Caco-2 (cell line): ENCODE results near the gene METTL3. TPM values are rescaled to one million over a fixed set of nuclear protein-coding genes. Genes with fewer than 3 reads are reported as not detected.
A peak's percentile ranks its signal among the peaks of the same experiment; 100 is the strongest.
"Not testable (repeated sequence)": the region's sequence is repeated elsewhere in the genome, so short reads cannot be mapped to it uniquely, and the experiment has no call there.

Source experiments
- BruUV-seq: library from RNA; stranded (reverse); fragments of 400-500 nt; replicated peaks from 2 replicates; lab custom pipeline; 2021; lab: Mats Ljungman, UMichigan
- CTCF ChIA-PET: fragments of 300-600 bp; sonication (Branson Sonifier 250); formaldehyde crosslinking; loops from one replicate; lab custom pipeline; 2022; ENCODE audit warnings: antibody characterized with exemption; lab: Charles Lee
- POLR2A ChIA-PET: fragments of 300-600 bp; sonication (Branson Sonifier 250); formaldehyde crosslinking; loops from one replicate; lab custom pipeline; 2022; ENCODE audit warnings: antibody characterized with exemption; lab: Charles Lee
- DNase-seq, 2 experiments: peaks; one replicate each; pipeline versions ENCODE4 v3.0.0 to v3.0.0-alpha.2; 2020 to 2022
- H3K27me3 ChIP-seq: replicated peaks from 2 replicates; pipeline ENCODE4 v1.6.0; 2011; ENCODE audit warnings: low read length; ENCODE audit not compliant: control insufficient read depth, insufficient read depth
- H3K36me3 ChIP-seq: 2 replicates; pipeline ENCODE4 v1.5.1; 2011; ENCODE audit warnings: low read length; ENCODE audit not compliant: control insufficient read depth, insufficient read depth
- H3K4me1 ChIP-seq: fragments of 250-450 bp; sonication (Bioruptor Pico); 2 replicates; pipeline ENCODE4 v1.5.1; 2020; ENCODE audit warnings: mild to moderate bottlenecking
- H3K4me3 ChIP-seq: 2 replicates; pipeline ENCODE4 v1.5.1; 2011; ENCODE audit warnings: low read depth, mild to moderate bottlenecking, control low read depth, low read length
- H3K9me3 ChIP-seq: fragments of 250-450 bp; sonication (Bioruptor Pico); 2 replicates; pipeline ENCODE4 v1.5.1; 2020; ENCODE audit warnings: mild to moderate bottlenecking, moderate library complexity
- H3K27ac Mint-ChIP-seq: one replicate; pipeline ENCODE4 v1.8.0; 2022; ENCODE audit warnings: mixed read lengths; ENCODE audit not compliant: unreplicated experiment
- H3K27me3 Mint-ChIP-seq: one replicate; pipeline ENCODE4 v1.8.0; 2022; ENCODE audit warnings: mixed read lengths; ENCODE audit not compliant: insufficient read depth, unreplicated experiment
- H3K36me3 Mint-ChIP-seq: one replicate; pipeline ENCODE4 v1.8.0; 2022; ENCODE audit warnings: mild to moderate bottlenecking, mixed read lengths; ENCODE audit not compliant: insufficient read depth, unreplicated experiment
- H3K4me1 Mint-ChIP-seq: one replicate; pipeline ENCODE4 v1.8.0; 2022; ENCODE audit warnings: low read depth, mixed read lengths; ENCODE audit not compliant: unreplicated experiment
- H3K4me3 Mint-ChIP-seq: one replicate; pipeline ENCODE4 v1.8.0; 2022; ENCODE audit warnings: mild to moderate bottlenecking, moderate library complexity, mixed read lengths; ENCODE audit not compliant: unreplicated experiment
- H3K9me3 Mint-ChIP-seq: one replicate; pipeline ENCODE4 v1.8.0; 2022; ENCODE audit warnings: mixed read lengths; ENCODE audit not compliant: unreplicated experiment
- CTCF ChIP-seq, 2 experiments: fragments of 200-600 bp in 1 of 2; IDR thresholded peaks; 1 replicate in 1 of 2; 2 replicates in 1 of 2; pipeline versions ENCODE4 v1.5.1 to v1.8.0; 2011 to 2022; ENCODE audit warnings: antibody characterized with exemption in 1 of 2, control low read depth in 1 of 2, inconsistent platforms in 1 of 2, low read depth in 1 of 2, low read length in 1 of 2, mild to moderate bottlenecking in 1 of 2, moderate library complexity in 1 of 2; ENCODE audit not compliant: insufficient read depth in 1 of 2, severe bottlenecking in 1 of 2, unreplicated experiment in 1 of 2
- intact Hi-C: fragments of 100-400 bp; cut with micrococcal nuclease; formaldehyde crosslinking; loops from one replicate; pipeline ENCODE4 v1.10.0; 2022; ENCODE audit not compliant: unreplicated experiment
- total RNA-seq: library from RNA; stranded (reverse); gene quantifications from 2 replicates; pipeline ENCODE4 v1.2.3, GENCODE V29; 2022

Gene METTL3
- total RNA-seq, 1 experiment from 2014 or later, result 40.1 TPM

- BruUV-seq, result TSS peak; percentile 44
- H3K4me3 ChIP-seq, result peak overlapping the region; percentile 10
- no peaks in the 10 kb centered on the region for H3K27me3 ChIP-seq
- Mint-ChIP-seq H3K27ac (peak overlapping the region; percentile 98), H3K36me3 (peaks cover 6% of the 10 kb centered on the region), H3K4me1 (peaks cover 14% of the 10 kb centered on the region), H3K27me3 (no peaks in the 10 kb centered on the region), H3K9me3 (no peaks in the 10 kb centered on the region), H3K4me3 (peak overlapping the region; percentile 74)
- TF ChIP-seq CTCF (IDR thresholded peaks at IDR 0.05; ENCODE audit: insufficient read depth in 1 of 2, low read depth in 1 of 2, low read length in 1 of 2, severe bottlenecking in 1 of 2, unreplicated experiment in 1 of 2), result peak; percentile 60 to 66
- no peaks in the 10 kb centered on the region for H3K36me3 ChIP-seq
- ChIA-PET CTCF (interaction anchor here (0.6 to 1.7 kb wide), 12 partner anchors 10 to 1764 kb away, joined by 3 to 14 read pairs (median 4); partner anchors contain the start of genes CHD8, PABPN1, RAB2B and SALL2), POLR2A (interaction anchor here (0.5 to 1.6 kb wide), 6 partner anchors 31 to 101 kb away, joined by 3 to 11 read pairs (median 4); partner anchors contain the start of genes METTL3, RAB2B, SALL2 and TOX4)
- peaks cover 15% of the 10 kb centered on the region; the same call in 1 of the 2 replicates for H3K4me1 ChIP-seq
- no peaks in the 10 kb centered on the region for H3K9me3 ChIP-seq
- intact Hi-C loops, result loop anchor here (1.0 to 2.0 kb wide), 7 partner anchors 31 to 248 kb away; partner anchors contain the start of genes CHD8, METTL3, SALL2 and TOX4
- peak; percentile 85 to 91 for DNase-seq
These were observed 46.2 kb upstream of the METTL3 start for GRCh38 chr14:21557084-21557901.

GRCh38 chr14:21556378-21557083 is 45.4 kb upstream of the METTL3 start:
- no peaks in the 10 kb centered on the region for H3K9me3 Mint-ChIP-seq
- peak overlapping the region; percentile 98 for H3K27ac Mint-ChIP-seq
- no TSS peak for BruUV-seq
- CTCF ChIA-PET, result interaction anchor here (0.6 to 1.7 kb wide), 11 partner anchors 11 to 1764 kb away, joined by 3 to 14 read pairs (median 3); partner anchors contain the start of genes CHD8, PABPN1, RAB2B and SALL2
- intact Hi-C loops, result loop anchor here (1.0 to 2.0 kb wide), 7 partner anchors 30 to 248 kb away; partner anchors contain the start of genes CHD8, METTL3, SALL2 and TOX4
- no peak for TF ChIP-seq CTCF (IDR thresholded peaks at IDR 0.05; ENCODE audit: insufficient read depth in 1 of 2, low read depth in 1 of 2, low read length in 1 of 2, severe bottlenecking in 1 of 2, unreplicated experiment in 1 of 2)
- H3K4me1 Mint-ChIP-seq, result peaks cover 14% of the 10 kb centered on the region
- H3K36me3 Mint-ChIP-seq, result peaks cover 6% of the 10 kb centered on the region
- POLR2A ChIA-PET, result interaction anchor here (0.5 to 1.6 kb wide), 7 partner anchors 31 to 100 kb away, joined by 3 to 11 read pairs (median 6); partner anchors contain the start of genes METTL3, RAB2B, SALL2 and TOX4
- no peaks in the 10 kb centered on the region for H3K27me3 ChIP-seq
- H3K4me3 Mint-ChIP-seq, result no peak overlapping the region
- no peaks in the 10 kb centered on the region for H3K9me3 ChIP-seq
- DNase-seq, result no peak
- H3K36me3 ChIP-seq, result no peaks in the 10 kb centered on the region
- H3K27me3 Mint-ChIP-seq, result no peaks in the 10 kb centered on the region
- H3K4me3 ChIP-seq, result no peak overlapping the region
- peaks cover 15% of the 10 kb centered on the region; the same call in 1 of the 2 replicates for H3K4me1 ChIP-seq

GRCh38 chr14:21553266-21553665 is 42.1 kb upstream of the METTL3 start:
- no peak for TF ChIP-seq CTCF (IDR thresholded peaks at IDR 0.05; ENCODE audit: insufficient read depth in 1 of 2, low read depth in 1 of 2, low read length in 1 of 2, severe bottlenecking in 1 of 2, unreplicated experiment in 1 of 2)

GRCh38 chr14:21544588-21544987 is 33.4 kb upstream of the METTL3 start:
- H3K4me3 ChIP-seq, H3K36me3 Mint-ChIP-seq, CTCF ChIA-PET, BruUV-seq, H3K4me3 Mint-ChIP-seq, H3K4me1 ChIP-seq, H3K27me3 Mint-ChIP-seq, H3K27ac Mint-ChIP-seq, intact Hi-C loops, H3K9me3 Mint-ChIP-seq, H3K27me3 ChIP-seq, DNase-seq, H3K36me3 ChIP-seq, POLR2A ChIA-PET, H3K4me1 Mint-ChIP-seq, H3K9me3 ChIP-seq: not testable (repeated sequence)

More at GRCh38 chr14:21553266-21553665, 42.1 kb upstream of the METTL3 start:
- peaks cover 14% of the 10 kb centered on the region for H3K4me1 Mint-ChIP-seq
- H3K36me3 ChIP-seq, result no peaks in the 10 kb centered on the region
- BruUV-seq, result no TSS peak
- POLR2A ChIA-PET, result no interaction called here
- peak overlapping the region; percentile 20 for H3K27ac Mint-ChIP-seq
- no peaks in the 10 kb centered on the region for H3K9me3 Mint-ChIP-seq
- no peak overlapping the region for H3K4me3 Mint-ChIP-seq
- no peak for DNase-seq
- peaks cover 15% of the 10 kb centered on the region; the same call in 1 of the 2 replicates for H3K4me1 ChIP-seq
- CTCF ChIA-PET, result interaction anchor here (0.6 kb wide), 1 partner anchor 505 kb away, joined by 4 read pairs; no protein-coding TSS in a partner anchor
- no peak overlapping the region for H3K4me3 ChIP-seq
- H3K27me3 Mint-ChIP-seq, result no peaks in the 10 kb centered on the region
- intact Hi-C loops, result no loop called here
- no peaks in the 10 kb centered on the region for H3K27me3 ChIP-seq
- H3K9me3 ChIP-seq, result no peaks in the 10 kb centered on the region
- H3K36me3 Mint-ChIP-seq, result peaks cover 6% of the 10 kb centered on the region
